ENCODE measurements around the gene SMIM20. TPM values are rescaled to one million over a fixed set of nuclear protein-coding genes. Genes with fewer than 3 reads are reported as not detected.

The SMIM20 gene
- total RNA-seq, 1 experiment from 2014 or later, result 20.1 TPM

GRCh38 chr4:25958110-25958509 lies 44.1 kb downstream of the SMIM20 start:
- DNase-seq, result no peak
- H3K4me1 ChIP-seq, result no peaks in the 10 kb centered on the region
- H3K4me3 ChIP-seq (ENCODE audit: low read depth, low read length), result no peak overlapping the region
- no peak overlapping the region for H3K27ac Mint-ChIP-seq (ENCODE audit: unreplicated experiment)
- H3K36me3 Mint-ChIP-seq (ENCODE audit: insufficient read depth, unreplicated experiment), result peaks cover 5% of the 10 kb centered on the region
- no peak for TF ChIP-seq CTCF (IDR thresholded peaks at IDR 0.05; ENCODE audit: insufficient read depth in 1 of 2, low read depth in 1 of 2, low read length in 1 of 2, severe bottlenecking in 1 of 2, unreplicated experiment in 1 of 2)
- ChIA-PET POLR2A (no interaction called here), CTCF (no interaction called here)
- H3K9me3 Mint-ChIP-seq (ENCODE audit: unreplicated experiment), result no peaks in the 10 kb centered on the region
- no peaks in the 10 kb centered on the region for H3K27me3 ChIP-seq (replicated peaks; ENCODE audit: control insufficient read depth, insufficient read depth, low read length)
- no peak overlapping the region for H3K4me3 Mint-ChIP-seq (ENCODE audit: unreplicated experiment)
- intact Hi-C loops (cut with micrococcal nuclease; ENCODE audit: unreplicated experiment), result no loop called here
- no TSS peak for BruUV-seq (replicated peaks)
- H3K36me3 ChIP-seq (ENCODE audit: control insufficient read depth, insufficient read depth, low read length), result no peaks in the 10 kb centered on the region
- H3K4me1 Mint-ChIP-seq (ENCODE audit: low read depth, unreplicated experiment), result no peaks in the 10 kb centered on the region
- H3K27me3 Mint-ChIP-seq (ENCODE audit: insufficient read depth, unreplicated experiment), result no peaks in the 10 kb centered on the region
- no peaks in the 10 kb centered on the region for H3K9me3 ChIP-seq

- Histone ChIP-seq H3K4me3 (ENCODE audit: low read depth, low read length) (no peak overlapping the region), H3K36me3 (ENCODE audit: control insufficient read depth, insufficient read depth, low read length) (no peaks in the 10 kb centered on the region), H3K4me1 (no peaks in the 10 kb centered on the region), H3K27me3 (replicated peaks; ENCODE audit: control insufficient read depth, insufficient read depth, low read length) (no peaks in the 10 kb centered on the region), H3K9me3 (no peaks in the 10 kb centered on the region)
- Mint-ChIP-seq H3K9me3 (ENCODE audit: unreplicated experiment) (no peaks in the 10 kb centered on the region), H3K27ac (ENCODE audit: unreplicated experiment) (no peak overlapping the region), H3K4me1 (ENCODE audit: low read depth, unreplicated experiment) (no peaks in the 10 kb centered on the region), H3K27me3 (ENCODE audit: insufficient read depth, unreplicated experiment) (no peaks in the 10 kb centered on the region), H3K36me3 (ENCODE audit: insufficient read depth, unreplicated experiment) (peaks cover 5% of the 10 kb centered on the region), H3K4me3 (ENCODE audit: unreplicated experiment) (no peak overlapping the region)
- POLR2A ChIA-PET, result no interaction called here
- CTCF ChIA-PET, result no interaction called here
- TF ChIP-seq CTCF (IDR thresholded peaks at IDR 0.05; ENCODE audit: insufficient read depth in 1 of 2, low read depth in 1 of 2, low read length in 1 of 2, severe bottlenecking in 1 of 2, unreplicated experiment in 1 of 2), result no peak
- DNase-seq, result no peak
- intact Hi-C loops (cut with micrococcal nuclease; ENCODE audit: unreplicated experiment), result no loop called here
- no TSS peak for BruUV-seq (replicated peaks)
These were observed 48.4 kb downstream of the SMIM20 start for GRCh38 chr4:25962393-25962792.

GRCh38 chr4:25965629-25966028 lies 51.6 kb downstream of the SMIM20 start:
- Histone ChIP-seq H3K4me3 (ENCODE audit: low read depth, low read length) (no peak overlapping the region), H3K4me1 (peaks cover 5% of the 10 kb centered on the region), H3K36me3 (ENCODE audit: control insufficient read depth, insufficient read depth, low read length) (no peaks in the 10 kb centered on the region), H3K27me3 (replicated peaks; ENCODE audit: control insufficient read depth, insufficient read depth, low read length) (no peaks in the 10 kb centered on the region), H3K9me3 (no peaks in the 10 kb centered on the region)
- intact Hi-C loops (cut with micrococcal nuclease; ENCODE audit: unreplicated experiment), result no loop called here
- ChIA-PET POLR2A (no interaction called here), CTCF (no interaction called here)
- Mint-ChIP-seq H3K4me3 (ENCODE audit: unreplicated experiment) (no peak overlapping the region), H3K9me3 (ENCODE audit: unreplicated experiment) (no peaks in the 10 kb centered on the region), H3K36me3 (ENCODE audit: insufficient read depth, unreplicated experiment) (no peaks in the 10 kb centered on the region), H3K27me3 (ENCODE audit: insufficient read depth, unreplicated experiment) (no peaks in the 10 kb centered on the region), H3K27ac (ENCODE audit: unreplicated experiment) (no peak overlapping the region), H3K4me1 (ENCODE audit: low read depth, unreplicated experiment) (no peaks in the 10 kb centered on the region)
- TF ChIP-seq CTCF (IDR thresholded peaks at IDR 0.05; ENCODE audit: insufficient read depth in 1 of 2, low read depth in 1 of 2, low read length in 1 of 2, severe bottlenecking in 1 of 2, unreplicated experiment in 1 of 2), result no peak
- DNase-seq, result no peak
- no TSS peak for BruUV-seq (replicated peaks)
